Loucy (cell line): ENCODE results near the gene UBXN6.

Source experiments
- EZH2phosphoT487 ChIP-seq: fragments of 200-600 bp; IDR thresholded peaks from 2 replicates; pipeline ENCODE4 v1.6.1; 2018; ENCODE audit warnings: antibody characterized with exemption, mild to moderate bottlenecking, moderate library complexity, borderline replicate concordance
- TF ChIP-seq, protein P1 (sequence below): fragments of 200-600 bp; sonication (generic); conservative IDR thresholded peaks from 2 replicates; pipeline ENCODE4 v1.5.1; 2014; ENCODE audit warnings: mild to moderate bottlenecking, antibody characterized with exemption, low read length

DNA sequence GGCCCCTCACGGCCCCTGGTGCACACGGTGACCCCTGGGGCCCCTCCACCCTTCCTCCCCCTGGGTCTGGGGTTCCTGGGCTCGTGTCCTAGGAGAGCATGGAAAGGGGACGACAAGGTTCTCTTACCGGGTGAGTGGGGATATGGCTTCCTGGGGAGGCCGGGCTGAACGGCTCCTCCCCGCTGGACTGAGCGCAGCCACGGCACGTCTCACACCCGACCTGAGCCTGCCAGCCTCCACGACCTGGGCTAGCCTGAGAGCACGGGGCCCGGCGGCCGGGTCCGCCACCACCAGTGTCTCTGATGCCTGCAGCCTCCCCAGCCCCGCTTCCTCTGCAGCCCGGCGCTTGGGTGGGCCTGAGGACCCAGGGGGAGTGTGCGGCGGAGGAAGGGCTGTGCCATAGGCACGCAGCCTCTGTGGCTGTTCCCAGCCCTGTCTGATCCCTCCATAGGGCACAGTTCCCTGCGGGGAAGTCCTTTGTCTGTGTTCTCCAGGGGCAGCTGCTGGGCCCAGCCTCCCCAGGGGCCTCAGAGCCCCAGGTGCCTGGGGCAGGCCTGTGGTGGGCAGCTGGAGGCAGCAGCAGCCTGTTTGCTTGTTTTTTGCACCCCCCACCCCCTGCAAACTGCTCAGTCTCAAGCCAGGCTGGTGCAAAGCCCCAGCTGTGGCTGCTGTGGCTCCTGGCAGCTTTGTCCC lies 45.7 kb upstream of the UBXN6 start:
- TF ChIP-seq, protein P1, sequence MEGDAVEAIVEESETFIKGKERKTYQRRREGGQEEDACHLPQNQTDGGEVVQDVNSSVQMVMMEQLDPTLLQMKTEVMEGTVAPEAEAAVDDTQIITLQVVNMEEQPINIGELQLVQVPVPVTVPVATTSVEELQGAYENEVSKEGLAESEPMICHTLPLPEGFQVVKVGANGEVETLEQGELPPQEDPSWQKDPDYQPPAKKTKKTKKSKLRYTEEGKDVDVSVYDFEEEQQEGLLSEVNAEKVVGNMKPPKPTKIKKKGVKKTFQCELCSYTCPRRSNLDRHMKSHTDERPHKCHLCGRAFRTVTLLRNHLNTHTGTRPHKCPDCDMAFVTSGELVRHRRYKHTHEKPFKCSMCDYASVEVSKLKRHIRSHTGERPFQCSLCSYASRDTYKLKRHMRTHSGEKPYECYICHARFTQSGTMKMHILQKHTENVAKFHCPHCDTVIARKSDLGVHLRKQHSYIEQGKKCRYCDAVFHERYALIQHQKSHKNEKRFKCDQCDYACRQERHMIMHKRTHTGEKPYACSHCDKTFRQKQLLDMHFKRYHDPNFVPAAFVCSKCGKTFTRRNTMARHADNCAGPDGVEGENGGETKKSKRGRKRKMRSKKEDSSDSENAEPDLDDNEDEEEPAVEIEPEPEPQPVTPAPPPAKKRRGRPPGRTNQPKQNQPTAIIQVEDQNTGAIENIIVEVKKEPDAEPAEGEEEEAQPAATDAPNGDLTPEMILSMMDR: no peak
- no peak for TF ChIP-seq EZH2phosphoT487
